Ovary (tissue), 9 donors: ENCODE results near the gene SP6. TPM values are rescaled to one million over a fixed set of nuclear protein-coding genes. Genes with fewer than 3 reads are reported as not detected.

Experiments used
- DNase-seq, 5 donors: peaks; one replicate each; pipeline ENCODE4 v3.0.0-alpha.2; 2019 to 2020
- H3K27ac ChIP-seq, 2 donors: fragments of 200-600 bp; one replicate each; pipeline versions ENCODE4 v1.5.1 to v1.8.0; 2019 to 2022
- H3K27me3 ChIP-seq: fragments of 200-600 bp; one replicate; pipeline ENCODE4 v1.8.0; 2022
- H3K36me3 ChIP-seq: fragments of 200-600 bp; sonication (generic); one replicate; pipeline ENCODE4 v1.5.1; 2019
- H3K4me1 ChIP-seq: one replicate; pipeline ENCODE4 v1.8.1; 2013; ENCODE audit warnings: mild to moderate bottlenecking, moderate library complexity; ENCODE audit not compliant: insufficient read depth
- H3K4me3 ChIP-seq: fragments of 200-600 bp; sonication (generic); one replicate; pipeline ENCODE4 v1.5.1; 2017
- H3K9me3 ChIP-seq, 2 donors: fragments of 200-600 bp in 1 of 2; sonication (generic) in 1 of 2; one replicate each; pipeline versions ENCODE4 v1.5.1 to v1.8.1; 2013 to 2019; ENCODE audit warnings: mild to moderate bottlenecking in 1 of 2, moderate library complexity in 1 of 2
- EP300 ChIP-seq: sonication (generic); formaldehyde crosslinking; IDR thresholded peaks from one replicate; pipeline ENCODE4 v1.6.1; 2017; ENCODE audit warnings: antibody characterized with exemption
- POLR2A ChIP-seq: fragments of 450-650 bp; IDR thresholded peaks from one replicate; pipeline ENCODE4 v1.6.1; 2017; ENCODE audit warnings: antibody characterized with exemption, mild to moderate bottlenecking, moderate library complexity
- WGBS, 3 donors: extraction: QIAGEN DNeasy Blood & Tissue Kit in 1 of 3; methylation state at CpG; one replicate each; pipeline versions ENCODE4 v1.1.5 to v1.1.7; 2013 to 2017; 5-methylcytosine and 5-hydroxymethylcytosine counted together
- intact Hi-C, 4 donors: fragments of 100-400 bp; cut with DNase I; formaldehyde crosslinking; loops; one replicate each; pipeline versions ENCODE4 v1.11.0 to v1.15.1; 2022 to 2023
- polyA plus RNA-seq, 2 donors: library from polyadenylated mRNA; stranded (reverse); fragments of 200-250 nt in 1 of 2; fragments of 350-450 nt in 1 of 2; fragmentation: Illumina TruSeq in 1 of 2; extraction: RNeasy Lipid Tissue Mini Kit (QIAGEN cat#74804) in 1 of 2; gene quantifications; one replicate each; pipeline ENCODE4 v1.2.3, GENCODE V29; 2013 to 2014
- total RNA-seq, 7 donors: library from RNA; depleted of rRNA in 2 of 7; stranded (reverse); fragments of >200 nt in 2 of 7; fragmentation: NEBNext Ultra II Directional in 3 of 7; extraction: Animal tissue kit (Norgen Biotek cat#: 25700) in 3 of 7; gene quantifications; one replicate each; pipeline versions ENCODE4 v1.1.0 to v1.2.4, GENCODE V29; 2016 to 2023
- TF ChIP-seq, protein P1 (sequence below), 3 donors: fragments of 450-650 bp in 2 of 3; fragments of 200-600 bp in 1 of 3; IDR thresholded peaks; one replicate each; pipeline versions ENCODE4 v1.5.1 to v1.8.0; 2016 to 2022; ENCODE audit warnings: antibody characterized with exemption in 3 of 3, mild to moderate bottlenecking in 1 of 3
- donor health status: DM: no; HTN: no; CAD: no; lungs with moderate emphysema.
- donor health status: DM: no; HTN: no; CAD: no.
- donor health status: Bipolar disorder and iron deficiency.
- donor health status: DM: yes; HTN: yes; CAD: no.
- donor health status: DM: no; HTN: no; CAD: no.
- donor health status: DM: yes; HTN: yes; CAD: no.

Gene SP6
- total and polyA plus RNA-seq, 9 donors: 0.25 to 4.3 (median 1.1) TPM

DNA sequence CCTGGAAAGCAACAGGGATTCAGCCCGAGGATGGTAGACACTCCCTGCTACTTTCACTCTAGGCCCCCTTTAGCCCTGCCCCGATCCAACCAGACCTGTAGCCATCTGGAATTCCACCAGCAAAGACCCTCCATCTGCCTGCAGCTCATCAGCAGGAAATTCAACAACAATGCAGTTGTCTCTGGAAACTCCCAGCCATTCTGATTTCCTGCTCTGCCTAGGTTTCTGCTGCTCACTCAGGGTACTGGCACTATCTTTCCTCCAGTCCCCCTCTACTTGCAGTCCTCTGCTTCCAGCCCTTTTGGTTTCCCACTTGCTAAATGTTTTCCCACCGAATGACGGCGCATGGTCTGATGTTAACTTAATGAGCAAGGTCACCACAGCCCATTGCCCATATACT lies 2.7 kb upstream of the SP6 start:
- Histone ChIP-seq H3K4me1 (peaks cover 2% of the 10 kb centered on the region), H3K27me3 (no peaks in the 10 kb centered on the region), H3K9me3 (no peaks in the 10 kb centered on the region), H3K36me3 (no peaks in the 10 kb centered on the region), H3K27ac (no peak overlapping the region), H3K4me3 (no peak overlapping the region)
- WGBS, 3 donors: 32 to 62% (median 53%) methylated on average over 5 of the region's 5 CpGs
- TF ChIP-seq, protein P1, sequence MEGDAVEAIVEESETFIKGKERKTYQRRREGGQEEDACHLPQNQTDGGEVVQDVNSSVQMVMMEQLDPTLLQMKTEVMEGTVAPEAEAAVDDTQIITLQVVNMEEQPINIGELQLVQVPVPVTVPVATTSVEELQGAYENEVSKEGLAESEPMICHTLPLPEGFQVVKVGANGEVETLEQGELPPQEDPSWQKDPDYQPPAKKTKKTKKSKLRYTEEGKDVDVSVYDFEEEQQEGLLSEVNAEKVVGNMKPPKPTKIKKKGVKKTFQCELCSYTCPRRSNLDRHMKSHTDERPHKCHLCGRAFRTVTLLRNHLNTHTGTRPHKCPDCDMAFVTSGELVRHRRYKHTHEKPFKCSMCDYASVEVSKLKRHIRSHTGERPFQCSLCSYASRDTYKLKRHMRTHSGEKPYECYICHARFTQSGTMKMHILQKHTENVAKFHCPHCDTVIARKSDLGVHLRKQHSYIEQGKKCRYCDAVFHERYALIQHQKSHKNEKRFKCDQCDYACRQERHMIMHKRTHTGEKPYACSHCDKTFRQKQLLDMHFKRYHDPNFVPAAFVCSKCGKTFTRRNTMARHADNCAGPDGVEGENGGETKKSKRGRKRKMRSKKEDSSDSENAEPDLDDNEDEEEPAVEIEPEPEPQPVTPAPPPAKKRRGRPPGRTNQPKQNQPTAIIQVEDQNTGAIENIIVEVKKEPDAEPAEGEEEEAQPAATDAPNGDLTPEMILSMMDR (IDR thresholded peaks at IDR 0.05): no peak
- TF ChIP-seq POLR2A: no peak
- TF ChIP-seq EP300: no peak
- no peak for DNase-seq
- intact Hi-C loops: no loop called here

DNA sequence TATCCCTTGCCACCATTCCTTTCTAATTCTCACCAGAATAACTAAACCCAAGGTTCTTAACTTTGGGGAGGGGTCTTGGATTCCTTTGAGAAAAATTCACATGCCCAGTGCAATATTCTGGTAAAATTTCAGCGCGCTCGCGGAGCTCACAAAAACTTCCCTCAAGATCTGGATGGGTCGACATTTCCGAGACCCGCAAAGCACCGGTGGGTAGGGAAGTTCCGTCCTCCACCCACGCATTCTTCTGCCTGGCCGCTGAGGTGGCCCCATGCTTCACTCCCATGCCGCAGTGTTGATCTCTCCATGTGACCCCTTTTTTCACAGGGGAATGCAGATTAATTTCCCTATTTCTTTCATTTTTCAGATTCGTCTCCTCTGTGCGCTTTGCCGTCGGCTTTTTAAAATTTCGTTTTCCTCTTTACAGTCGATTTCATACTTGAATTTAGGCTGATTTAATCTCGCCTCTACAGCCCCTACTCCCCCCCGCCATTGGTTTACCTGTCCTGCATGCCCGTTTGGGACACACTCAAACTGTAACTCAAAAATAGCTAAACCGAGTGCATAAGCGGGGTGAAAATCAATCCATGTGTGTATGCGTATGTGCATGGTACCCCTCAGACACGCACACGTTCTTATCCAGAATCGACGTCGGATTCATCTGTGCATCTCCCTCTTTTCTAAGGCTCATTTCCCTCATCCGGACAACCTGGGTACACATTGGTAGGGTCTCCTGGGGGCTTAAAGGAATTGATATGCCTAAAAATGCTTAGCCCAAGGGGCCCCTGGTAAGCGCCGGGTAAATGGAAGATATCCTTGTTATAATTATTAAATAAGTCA lies 1.4 kb upstream of the SP6 start:
- no peaks in the 10 kb centered on the region for H3K9me3 ChIP-seq
- no peak for DNase-seq
- no peaks in the 10 kb centered on the region for H3K36me3 ChIP-seq
- no peak overlapping the region for H3K4me3 ChIP-seq
- WGBS, 3 donors: 52 to 65% (median 54%) methylated on average over 32 of the region's 32 CpGs
- no peak overlapping the region for H3K27ac ChIP-seq
- no peaks in the 10 kb centered on the region for H3K27me3 ChIP-seq
- TF ChIP-seq EP300 (no peak), POLR2A (no peak)
- TF ChIP-seq, protein P1 (IDR thresholded peaks at IDR 0.05): no peak
- peaks cover 2% of the 10 kb centered on the region for H3K4me1 ChIP-seq
- intact Hi-C loops: no loop called here

DNA sequence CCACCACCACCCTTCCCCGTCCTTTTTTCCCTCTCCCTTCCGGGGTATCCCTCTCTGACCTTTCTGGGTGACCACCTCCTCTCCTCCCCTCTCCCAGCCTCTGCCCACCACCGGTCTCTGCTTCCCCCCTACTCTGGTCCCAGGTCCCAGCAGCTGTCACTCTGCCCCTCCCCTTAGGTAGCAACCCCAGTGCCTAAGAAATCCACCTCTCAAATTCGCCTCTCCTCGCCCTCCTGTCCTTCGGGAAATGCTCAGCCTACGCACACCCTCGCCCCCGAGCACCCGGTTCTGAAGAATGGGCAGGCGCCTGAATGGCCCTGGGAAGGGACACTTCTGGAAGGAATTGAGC lies 775 bp upstream of the SP6 start:
- no peak overlapping the region for H3K27ac ChIP-seq
- intact Hi-C loops: no loop called here
- no peak overlapping the region for H3K4me3 ChIP-seq
- H3K4me1 ChIP-seq: peaks cover 2% of the 10 kb centered on the region
- WGBS, 3 donors: 48 to 54% (median 54%) methylated on average over 11 of the region's 11 CpGs
- no peaks in the 10 kb centered on the region for H3K27me3 ChIP-seq
- no peaks in the 10 kb centered on the region for H3K36me3 ChIP-seq
- DNase-seq: no peak
- TF ChIP-seq POLR2A: no peak
- no peaks in the 10 kb centered on the region for H3K9me3 ChIP-seq

DNA sequence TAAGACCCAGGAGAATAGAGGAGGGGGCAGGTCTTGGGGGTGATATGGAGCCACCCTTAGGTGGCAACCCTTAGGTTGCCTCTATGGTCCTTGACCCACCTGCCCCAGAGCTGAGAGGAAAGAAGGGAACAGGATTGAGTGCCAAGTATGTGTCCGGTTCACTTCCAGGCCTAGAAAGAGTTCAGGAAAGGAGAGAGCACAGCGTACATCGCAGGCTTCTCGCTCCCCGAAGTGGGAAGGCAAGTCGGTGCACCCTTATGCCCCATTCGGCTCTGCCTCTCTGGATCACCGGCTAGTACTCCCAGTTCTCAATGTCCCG lies 631 bp downstream of the SP6 start:
- Histone ChIP-seq H3K4me1 (peaks cover 2% of the 10 kb centered on the region), H3K36me3 (no peaks in the 10 kb centered on the region), H3K27ac (no peak overlapping the region), H3K27me3 (no peaks in the 10 kb centered on the region), H3K4me3 (no peak overlapping the region), H3K9me3 (no peaks in the 10 kb centered on the region)
- intact Hi-C loops: no loop called here
- TF ChIP-seq EP300 (no peak), POLR2A (no peak)
- TF ChIP-seq, protein P1 (IDR thresholded peaks at IDR 0.05): no peak
- 58 to 63% (median 59%) methylated on average over 9 of the region's 9 CpGs for WGBS, 3 donors
- no peak for DNase-seq

DNA sequence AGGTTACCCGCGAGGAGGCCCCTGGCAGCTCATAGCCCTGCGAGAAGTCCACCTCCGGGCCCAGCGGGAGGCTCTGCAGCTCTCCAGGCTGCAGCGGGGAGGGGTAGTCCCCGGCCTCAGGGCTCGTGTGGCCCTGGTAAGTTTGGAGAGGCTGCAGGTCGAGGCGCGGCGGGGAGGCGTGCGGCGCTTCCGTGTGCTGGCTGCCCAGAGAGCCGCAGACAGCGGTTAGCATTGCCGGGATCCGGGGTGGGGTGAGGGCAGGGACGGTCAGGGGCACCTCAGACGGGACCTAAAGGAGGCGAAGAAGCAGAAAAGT lies 2.8 kb downstream of the SP6 start:
- H3K36me3 ChIP-seq: no peaks in the 10 kb centered on the region
- DNase-seq: no peak
- intact Hi-C loops: loop anchor here in 1 of 4 donors (5.0 to 10.0 kb wide), 2 partner anchors 34 to 107 kb away; partner anchors contain the start of gene PRR15L
- 73 to 84% (median 73%) methylated on average over 23 of the region's 23 CpGs for WGBS, 3 donors
- no peak overlapping the region for H3K4me3 ChIP-seq
- no peaks in the 10 kb centered on the region for H3K9me3 ChIP-seq
- H3K4me1 ChIP-seq: peaks cover 2% of the 10 kb centered on the region
- no peak overlapping the region for H3K27ac ChIP-seq
- TF ChIP-seq, protein P1 (IDR thresholded peaks at IDR 0.05): no peak
- no peaks in the 10 kb centered on the region for H3K27me3 ChIP-seq
